Hepatocyte (in vitro differentiated cells): ENCODE measurements around the gene KMT5C. TPM values are rescaled to one million over a fixed set of nuclear protein-coding genes. Genes with fewer than 3 reads are reported as not detected.

ENCODE experiments used
- DNase-seq: peaks from one replicate; pipeline ENCODE4 v3.0.0-alpha.2; 2016; ENCODE audit warnings: low spot score
- H2AFZ ChIP-seq: fragments of 200-600 bp; sonication (generic); 2 replicates; pipeline ENCODE4 v1.6.0; 2016; ENCODE audit warnings: antibody characterized with exemption, mild to moderate bottlenecking
- H3K27ac ChIP-seq: fragments of 200-600 bp; sonication (generic); 2 replicates; pipeline ENCODE4 v1.5.1; 2016; ENCODE audit warnings: mild to moderate bottlenecking
- H3K27me3 ChIP-seq: fragments of 200-600 bp; sonication (generic); 2 replicates; pipeline ENCODE4 v1.6.1; 2016
- H3K36me3 ChIP-seq: fragments of 200-600 bp; sonication (generic); replicated peaks from 2 replicates; pipeline ENCODE4 v1.5.1; 2016; ENCODE audit warnings: low read depth; ENCODE audit not compliant: insufficient read depth
- H3K4me1 ChIP-seq: fragments of 200-600 bp; sonication (generic); 2 replicates; pipeline ENCODE4 v1.5.1; 2016; ENCODE audit warnings: mild to moderate bottlenecking, moderate library complexity; ENCODE audit not compliant: insufficient read depth
- H3K4me2 ChIP-seq: fragments of 200-600 bp; sonication (generic); 2 replicates; pipeline ENCODE4 v1.6.0; 2016
- H3K4me3 ChIP-seq: fragments of 200-600 bp; sonication (generic); 2 replicates; pipeline ENCODE4 v1.5.1; 2016; ENCODE audit warnings: mild to moderate bottlenecking
- H3K79me2 ChIP-seq: fragments of 200-600 bp; sonication (generic); 2 replicates; pipeline ENCODE4 v1.6.0; 2017; ENCODE audit warnings: mild to moderate bottlenecking
- H3K9me2 ChIP-seq: fragments of 200-600 bp; sonication (generic); replicated peaks from 2 replicates; pipeline ENCODE4 v1.6.0; 2017; ENCODE audit warnings: mild to moderate bottlenecking; ENCODE audit not compliant: insufficient read depth
- H3K9me3 ChIP-seq: fragments of 200-600 bp; sonication (generic); 2 replicates; pipeline ENCODE4 v1.5.1; 2016; ENCODE audit warnings: low read depth, mild to moderate bottlenecking
- H4K20me1 ChIP-seq: fragments of 200-600 bp; sonication (generic); 2 replicates; pipeline ENCODE4 v1.6.0; 2016; ENCODE audit warnings: mild to moderate bottlenecking; ENCODE audit not compliant: insufficient read depth, poor library complexity, severe bottlenecking
- CTCF ChIP-seq: fragments of 200-600 bp; sonication (generic); IDR thresholded peaks from 2 replicates; pipeline ENCODE4 v1.5.1; 2016; ENCODE audit warnings: antibody characterized with exemption, mild to moderate bottlenecking; ENCODE audit not compliant: poor library complexity
- EZH2 ChIP-seq: fragments of 200-600 bp; sonication (generic); IDR thresholded peaks from 2 replicates; pipeline ENCODE4 v1.6.1; 2016; ENCODE audit warnings: antibody characterized with exemption, mild to moderate bottlenecking, borderline replicate concordance
- EZH2phosphoT487 ChIP-seq: fragments of 200-600 bp; sonication (generic); IDR thresholded peaks from one replicate; pipeline ENCODE4 v1.6.1; 2018; ENCODE audit warnings: antibody characterized with exemption, mild to moderate bottlenecking, low read depth, moderate library complexity; ENCODE audit not compliant: unreplicated experiment, severe bottlenecking
- WGBS: methylation state at CpG from one replicate; pipeline ENCODE4 v1.1.6; 2016; ENCODE audit warnings: low lambda C conversion rate; ENCODE audit errors: missing lambda C conversion rate; 5-methylcytosine and 5-hydroxymethylcytosine counted together
- polyA plus RNA-seq: library from polyadenylated mRNA; unstranded; fragments of >200 nt; fragmentation: Nextera tagmentation; extraction: Ambion mirVana; gene quantifications from 2 replicates; pipeline ENCODE4 v1.2.1, GENCODE V29; 2016
- total RNA-seq: library from RNA; depleted of rRNA; stranded (reverse); fragments of >200 nt; gene quantifications from 2 replicates; pipeline ENCODE4 v1.2.3, GENCODE V29; 2014

KMT5C gene
- total and polyA plus RNA-seq, 2 experiments from 2014 or later: 22.8 to 23.6 TPM

GRCh38 chr19:55300886-55301458 is 38.7 kb upstream of the KMT5C start:
- DNase-seq: no peak
- Histone ChIP-seq H3K9me2 (no peaks in the 10 kb centered on the region), H2AFZ (no peak overlapping the region), H3K4me2 (no peak overlapping the region), H3K4me3 (no peak overlapping the region), H3K79me2 (no peaks in the 10 kb centered on the region), H4K20me1 (no peaks in the 10 kb centered on the region), H3K36me3 (no peaks in the 10 kb centered on the region), H3K27me3 (no peaks in the 10 kb centered on the region), H3K4me1 (no peaks in the 10 kb centered on the region), H3K9me3 (no peaks in the 10 kb centered on the region), H3K27ac (no peak overlapping the region)
- no peak for TF ChIP-seq CTCF
- no peak for TF ChIP-seq EZH2phosphoT487
- TF ChIP-seq EZH2: no peak
- 84% methylated on average over 15 of the region's 15 CpGs for WGBS

DNA sequence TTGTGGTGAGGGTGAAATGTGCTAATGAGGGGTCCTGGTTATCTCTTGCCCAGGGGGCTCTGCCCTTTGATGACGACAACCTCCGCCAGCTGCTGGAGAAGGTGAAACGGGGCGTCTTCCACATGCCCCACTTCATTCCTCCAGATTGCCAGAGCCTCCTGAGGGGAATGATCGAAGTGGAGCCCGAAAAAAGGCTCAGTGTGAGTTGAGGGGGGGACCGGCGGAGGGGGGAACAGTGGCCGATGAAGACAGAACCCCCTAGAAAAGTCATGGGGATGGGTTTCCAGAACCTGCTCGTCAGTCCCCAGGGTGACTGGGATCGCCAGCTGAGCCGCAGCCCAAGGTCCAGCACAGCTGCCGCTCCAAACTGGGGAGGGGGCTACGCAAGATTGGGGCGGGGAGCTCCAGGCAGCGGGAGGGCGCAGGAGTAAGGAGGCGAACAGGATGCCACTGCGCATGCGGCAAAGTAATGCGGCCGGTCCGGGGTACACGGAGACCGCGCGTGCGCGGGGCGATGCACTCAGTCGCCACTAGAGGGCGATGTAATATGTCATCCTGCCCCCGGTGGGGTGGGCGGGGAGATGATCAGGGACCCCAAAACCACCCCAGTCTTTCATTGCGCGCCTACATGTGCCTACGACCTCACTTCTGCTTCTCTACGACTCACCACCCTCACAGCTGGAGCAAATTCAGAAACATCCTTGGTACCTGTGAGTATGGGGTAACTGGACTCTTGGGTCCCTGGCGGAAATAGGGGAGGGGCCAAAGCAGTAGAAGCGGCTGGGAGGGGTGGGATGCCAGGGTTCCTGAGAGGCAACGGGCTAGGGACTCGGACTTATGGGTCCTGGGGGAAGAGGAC is 38.0 kb upstream of the KMT5C start:
- Histone ChIP-seq H3K27me3 (no peaks in the 10 kb centered on the region), H3K4me1 (no peaks in the 10 kb centered on the region), H3K27ac (no peak overlapping the region), H3K79me2 (no peaks in the 10 kb centered on the region), H3K4me2 (peak overlapping the region; percentile 83), H3K9me3 (no peaks in the 10 kb centered on the region), H3K9me2 (no peaks in the 10 kb centered on the region), H3K36me3 (no peaks in the 10 kb centered on the region), H2AFZ (peak overlapping the region; percentile 79), H4K20me1 (no peaks in the 10 kb centered on the region), H3K4me3 (no peak overlapping the region)
- 25% methylated on average over 42 of the region's 42 CpGs for WGBS
- TF ChIP-seq CTCF (peak; percentile 92), EZH2 (no peak), EZH2phosphoT487 (no peak)
- DNase-seq: peak; percentile 91

GRCh38 chr19:55302318-55302703 is 37.4 kb upstream of the KMT5C start:
- 100% methylated on average over 4 of the region's 12 CpGs for WGBS
- Histone ChIP-seq H3K4me1 (no peaks in the 10 kb centered on the region), H2AFZ (no peak overlapping the region), H3K27me3 (no peaks in the 10 kb centered on the region), H3K79me2 (no peaks in the 10 kb centered on the region), H3K4me3 (no peak overlapping the region), H3K9me3 (no peaks in the 10 kb centered on the region), H3K9me2 (no peaks in the 10 kb centered on the region), H3K27ac (no peak overlapping the region), H3K4me2 (peak overlapping the region; percentile 83), H4K20me1 (no peaks in the 10 kb centered on the region), H3K36me3 (no peaks in the 10 kb centered on the region)
- no peak for DNase-seq
- no peak for TF ChIP-seq EZH2
- no peak for TF ChIP-seq EZH2phosphoT487
- TF ChIP-seq CTCF: no peak
